ENCODE data around the gene G2E3.

G2E3 gene

GRCh38 chr14:30657050-30657449 is 98.1 kb downstream of the G2E3 start:
- no peak for DNase-seq (ENCODE audit: low spot score)

DNA sequence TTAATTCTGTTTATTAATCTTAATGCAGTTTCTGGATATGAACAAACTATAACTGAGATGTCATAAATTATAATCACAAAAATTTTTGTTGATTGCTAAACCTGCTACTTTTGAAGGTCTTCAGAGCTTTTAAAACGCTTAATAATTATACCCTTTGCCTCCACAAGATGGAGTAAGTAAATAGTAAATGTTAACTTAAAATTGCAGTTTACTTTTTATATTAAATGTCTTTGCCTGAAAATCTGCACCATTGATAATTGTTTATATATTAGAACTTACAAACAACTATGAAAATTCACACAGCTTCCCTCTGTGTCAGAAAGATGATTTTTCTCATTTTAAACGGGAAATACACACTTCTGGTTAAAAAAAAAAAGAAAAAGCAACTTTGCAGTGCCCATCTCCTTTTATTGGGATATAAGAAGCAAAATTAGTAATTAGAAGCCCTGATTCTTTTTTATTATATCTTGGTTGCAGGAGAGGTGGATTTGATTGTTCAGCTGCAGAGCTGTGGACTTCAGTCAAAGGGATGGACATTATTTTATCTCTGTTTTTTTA is 98.7 kb downstream of the G2E3 start:
- no peak for DNase-seq (ENCODE audit: low spot score)

- DNase-seq (ENCODE audit: low spot score) = no peak
Observed at GRCh38 chr14:30658645-30659044, 99.7 kb downstream of the G2E3 start.

- DNase-seq (ENCODE audit: low spot score) = no peak
Observed at GRCh38 chr14:30669594-30669993, 110.6 kb downstream of the G2E3 start.
